ENCODE measurements around the gene PRUNE2.

PRUNE2 gene

DNA sequence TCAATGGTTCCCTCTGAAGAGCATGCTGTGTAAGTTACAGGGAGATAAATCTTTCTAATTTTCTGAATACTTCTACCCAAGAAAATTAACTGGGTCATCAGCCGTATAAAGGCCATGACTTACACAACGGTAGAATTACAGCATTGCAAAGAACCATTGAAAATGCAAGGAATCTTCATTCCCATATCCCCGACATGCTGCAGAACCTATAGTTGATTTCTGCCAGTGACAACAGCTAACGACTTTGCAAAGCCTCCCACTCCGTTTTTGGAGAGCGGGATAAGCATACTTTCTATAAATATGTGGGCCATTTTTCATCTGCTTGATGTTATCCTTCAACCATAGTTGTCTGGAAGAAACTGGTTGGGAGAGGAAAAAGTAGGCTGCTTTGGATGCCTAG is 85.5 kb downstream of the PRUNE2 start:
- H3K4me3 ChIP-seq (ENCODE audit: low read depth in 1 of 2, low read length in 2 of 2): no peak overlapping the region
- no peaks in the 10 kb centered on the region for H3K27me3 ChIP-seq (ENCODE audit: insufficient read depth, low read length, poor library complexity)
- H3K27ac ChIP-seq (ENCODE audit: low read length): no peak overlapping the region
- H3K36me3 ChIP-seq (ENCODE audit: insufficient read depth, low read length): no peaks in the 10 kb centered on the region
- no peaks in the 10 kb centered on the region for H4K20me1 ChIP-seq (ENCODE audit: insufficient read depth, low read length)
- no peak overlapping the region for H2AFZ ChIP-seq (ENCODE audit: low read depth, low read length)
- H3K9me3 ChIP-seq (ENCODE audit: insufficient read depth, low read length, severe bottlenecking): no peaks in the 10 kb centered on the region
- ATAC-seq (ENCODE audit: insufficient read depth, low read depth): no peak
- no peaks in the 10 kb centered on the region for H3K79me2 ChIP-seq (ENCODE audit: insufficient read depth, low read length)
- DNase-seq: no peak
- TF ChIP-seq EZH2 (IDR thresholded peaks at IDR 0.05; ENCODE audit: borderline replicate concordance, low read depth, low read length, severe bottlenecking): no peak
- TF ChIP-seq, protein P1, sequence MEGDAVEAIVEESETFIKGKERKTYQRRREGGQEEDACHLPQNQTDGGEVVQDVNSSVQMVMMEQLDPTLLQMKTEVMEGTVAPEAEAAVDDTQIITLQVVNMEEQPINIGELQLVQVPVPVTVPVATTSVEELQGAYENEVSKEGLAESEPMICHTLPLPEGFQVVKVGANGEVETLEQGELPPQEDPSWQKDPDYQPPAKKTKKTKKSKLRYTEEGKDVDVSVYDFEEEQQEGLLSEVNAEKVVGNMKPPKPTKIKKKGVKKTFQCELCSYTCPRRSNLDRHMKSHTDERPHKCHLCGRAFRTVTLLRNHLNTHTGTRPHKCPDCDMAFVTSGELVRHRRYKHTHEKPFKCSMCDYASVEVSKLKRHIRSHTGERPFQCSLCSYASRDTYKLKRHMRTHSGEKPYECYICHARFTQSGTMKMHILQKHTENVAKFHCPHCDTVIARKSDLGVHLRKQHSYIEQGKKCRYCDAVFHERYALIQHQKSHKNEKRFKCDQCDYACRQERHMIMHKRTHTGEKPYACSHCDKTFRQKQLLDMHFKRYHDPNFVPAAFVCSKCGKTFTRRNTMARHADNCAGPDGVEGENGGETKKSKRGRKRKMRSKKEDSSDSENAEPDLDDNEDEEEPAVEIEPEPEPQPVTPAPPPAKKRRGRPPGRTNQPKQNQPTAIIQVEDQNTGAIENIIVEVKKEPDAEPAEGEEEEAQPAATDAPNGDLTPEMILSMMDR (IDR thresholded peaks at IDR 0.05; ENCODE audit: borderline replicate concordance, extremely low read depth, low read length, poor library complexity, severe bottlenecking): no peak
- H3K9ac ChIP-seq (ENCODE audit: low read depth, low read length): no peak overlapping the region
- no peak overlapping the region for H3K4me2 ChIP-seq (ENCODE audit: insufficient read depth, low read length)
- H3K4me1 ChIP-seq (ENCODE audit: insufficient read depth, low read length): no peaks in the 10 kb centered on the region

DNA sequence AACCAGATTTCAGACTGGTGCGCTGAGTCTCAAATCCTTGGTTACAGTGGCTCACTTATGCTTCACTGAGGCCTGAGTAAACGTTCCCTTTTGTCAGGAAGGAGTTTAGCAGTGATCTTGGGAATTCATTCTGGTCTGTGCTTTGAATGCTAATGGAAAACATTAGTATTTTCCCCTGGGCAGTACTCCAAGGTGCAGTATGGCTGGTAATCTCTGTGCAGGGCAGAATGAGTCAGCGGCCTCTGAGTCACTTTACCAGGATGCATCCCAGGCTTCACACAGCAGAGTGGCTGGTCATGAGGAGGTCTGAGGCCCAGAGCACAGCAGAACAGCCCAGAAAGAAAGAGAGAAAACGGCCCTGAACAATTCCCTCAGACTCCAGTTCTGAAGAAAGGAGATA is 87.6 kb downstream of the PRUNE2 start:
- H3K27ac ChIP-seq (ENCODE audit: low read length): no peak overlapping the region
- no peak overlapping the region for H3K4me3 ChIP-seq (ENCODE audit: low read depth in 1 of 2, low read length in 2 of 2)
- no peak for DNase-seq
- no peak for ATAC-seq (ENCODE audit: insufficient read depth, low read depth)
- H3K4me2 ChIP-seq (ENCODE audit: insufficient read depth, low read length): no peak overlapping the region
- TF ChIP-seq EZH2 (IDR thresholded peaks at IDR 0.05; ENCODE audit: borderline replicate concordance, low read depth, low read length, severe bottlenecking): no peak
- TF ChIP-seq, protein P1 (IDR thresholded peaks at IDR 0.05; ENCODE audit: borderline replicate concordance, extremely low read depth, low read length, poor library complexity, severe bottlenecking): no peak
- H3K9me3 ChIP-seq (ENCODE audit: insufficient read depth, low read length, severe bottlenecking): no peaks in the 10 kb centered on the region
- H3K9ac ChIP-seq (ENCODE audit: low read depth, low read length): no peak overlapping the region
- H3K36me3 ChIP-seq (ENCODE audit: insufficient read depth, low read length): no peaks in the 10 kb centered on the region
- H3K27me3 ChIP-seq (ENCODE audit: insufficient read depth, low read length, poor library complexity): no peaks in the 10 kb centered on the region
- no peaks in the 10 kb centered on the region for H3K4me1 ChIP-seq (ENCODE audit: insufficient read depth, low read length)
- H2AFZ ChIP-seq (ENCODE audit: low read depth, low read length): no peak overlapping the region
- no peaks in the 10 kb centered on the region for H4K20me1 ChIP-seq (ENCODE audit: insufficient read depth, low read length)
- no peaks in the 10 kb centered on the region for H3K79me2 ChIP-seq (ENCODE audit: insufficient read depth, low read length)

DNA sequence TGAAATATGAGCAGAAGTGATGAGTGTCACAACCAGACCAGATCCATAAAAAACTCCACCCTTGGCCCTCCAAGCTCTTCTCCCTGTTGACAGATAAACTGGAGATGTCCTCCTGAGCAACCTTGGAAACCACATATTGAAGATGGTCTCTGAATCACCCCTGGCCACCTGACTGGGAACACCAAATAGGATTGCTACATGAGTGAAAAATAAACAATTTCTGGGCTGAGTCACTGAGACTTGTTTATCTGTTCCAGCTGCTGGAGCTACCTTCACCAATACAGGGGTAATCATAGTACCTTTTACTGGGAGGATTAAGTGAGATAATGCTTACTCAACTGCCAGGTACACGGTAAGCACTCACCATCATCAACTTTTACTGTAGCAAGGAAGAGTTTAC is 88.4 kb downstream of the PRUNE2 start:
- H3K36me3 ChIP-seq (ENCODE audit: insufficient read depth, low read length): no peaks in the 10 kb centered on the region
- no peak overlapping the region for H3K27ac ChIP-seq (ENCODE audit: low read length)
- no peaks in the 10 kb centered on the region for H3K4me1 ChIP-seq (ENCODE audit: insufficient read depth, low read length)
- TF ChIP-seq, protein P1 (IDR thresholded peaks at IDR 0.05; ENCODE audit: borderline replicate concordance, extremely low read depth, low read length, poor library complexity, severe bottlenecking): no peak
- TF ChIP-seq EZH2 (IDR thresholded peaks at IDR 0.05; ENCODE audit: borderline replicate concordance, low read depth, low read length, severe bottlenecking): no peak
- ATAC-seq (ENCODE audit: insufficient read depth, low read depth) (no peak), DNase-seq (no peak)
- H3K9ac ChIP-seq (ENCODE audit: low read depth, low read length): no peak overlapping the region
- H3K9me3 ChIP-seq (ENCODE audit: insufficient read depth, low read length, severe bottlenecking): no peaks in the 10 kb centered on the region
- no peaks in the 10 kb centered on the region for H3K79me2 ChIP-seq (ENCODE audit: insufficient read depth, low read length)
- no peak overlapping the region for H3K4me3 ChIP-seq (ENCODE audit: low read depth in 1 of 2, low read length in 2 of 2)
- no peaks in the 10 kb centered on the region for H4K20me1 ChIP-seq (ENCODE audit: insufficient read depth, low read length)
- no peak overlapping the region for H3K4me2 ChIP-seq (ENCODE audit: insufficient read depth, low read length)
- H2AFZ ChIP-seq (ENCODE audit: low read depth, low read length): no peak overlapping the region
- H3K27me3 ChIP-seq (ENCODE audit: insufficient read depth, low read length, poor library complexity): peaks cover 2% of the 10 kb centered on the region

- Histone ChIP-seq H3K27me3 (ENCODE audit: insufficient read depth, low read length, poor library complexity) (peaks cover 2% of the 10 kb centered on the region), H3K27ac (ENCODE audit: low read length) (no peak overlapping the region), H2AFZ (ENCODE audit: low read depth, low read length) (no peak overlapping the region), H3K36me3 (ENCODE audit: insufficient read depth, low read length) (no peaks in the 10 kb centered on the region), H3K4me3 (ENCODE audit: low read depth in 1 of 2, low read length in 2 of 2) (no peak overlapping the region), H3K9me3 (ENCODE audit: insufficient read depth, low read length, severe bottlenecking) (no peaks in the 10 kb centered on the region), H3K4me1 (ENCODE audit: insufficient read depth, low read length) (no peaks in the 10 kb centered on the region), H3K79me2 (ENCODE audit: insufficient read depth, low read length) (no peaks in the 10 kb centered on the region), H4K20me1 (ENCODE audit: insufficient read depth, low read length) (no peaks in the 10 kb centered on the region), H3K4me2 (ENCODE audit: insufficient read depth, low read length) (no peak overlapping the region), H3K9ac (ENCODE audit: low read depth, low read length) (no peak overlapping the region)
- TF ChIP-seq EZH2 (IDR thresholded peaks at IDR 0.05; ENCODE audit: borderline replicate concordance, low read depth, low read length, severe bottlenecking): no peak
- TF ChIP-seq, protein P1 (IDR thresholded peaks at IDR 0.05; ENCODE audit: borderline replicate concordance, extremely low read depth, low read length, poor library complexity, severe bottlenecking): no peak
- DNase-seq: no peak
- no peak for ATAC-seq (ENCODE audit: insufficient read depth, low read depth)
Observed at GRCh38 chr9:76812591-76812990, 93.3 kb downstream of the PRUNE2 start.
